Kidney epithelial cell (primary cell): ENCODE results near the gene MGST3. TPM values are rescaled to one million over a fixed set of nuclear protein-coding genes. Genes with fewer than 3 reads are reported as not detected.

ENCODE experiments used
- DNase-seq: peaks from one replicate; pipeline ENCODE4 v3.0.0-alpha.2; 2010; ENCODE audit warnings: low read depth
- H3K27me3 ChIP-seq: 2 replicates; pipeline ENCODE4 v1.6.0; 2011; ENCODE audit warnings: low read length; ENCODE audit not compliant: control insufficient read depth, insufficient read depth
- H3K36me3 ChIP-seq: 2 replicates; pipeline ENCODE4 v1.5.1; 2011; ENCODE audit warnings: low read length; ENCODE audit not compliant: control insufficient read depth, insufficient read depth
- H3K4me3 ChIP-seq: 2 replicates; pipeline ENCODE4 v1.5.1; 2011; ENCODE audit warnings: low read depth, mild to moderate bottlenecking, control low read depth, low read length
- total RNA-seq: library from RNA; depleted of rRNA; stranded (reverse); fragments of >200 nt; gene quantifications from 2 replicates; pipeline ENCODE4 v1.2.3, GENCODE V29; 2015
- TF ChIP-seq, protein P1 (sequence below): IDR thresholded peaks from 2 replicates; pipeline ENCODE4 v1.5.1; 2011; ENCODE audit warnings: mild to moderate bottlenecking, moderate library complexity, low read length, control low read depth, inconsistent platforms; ENCODE audit not compliant: insufficient read depth, poor library complexity, severe bottlenecking

The MGST3 gene
- total RNA-seq, 1 donor from 2014 or later: 122 TPM

DNA sequence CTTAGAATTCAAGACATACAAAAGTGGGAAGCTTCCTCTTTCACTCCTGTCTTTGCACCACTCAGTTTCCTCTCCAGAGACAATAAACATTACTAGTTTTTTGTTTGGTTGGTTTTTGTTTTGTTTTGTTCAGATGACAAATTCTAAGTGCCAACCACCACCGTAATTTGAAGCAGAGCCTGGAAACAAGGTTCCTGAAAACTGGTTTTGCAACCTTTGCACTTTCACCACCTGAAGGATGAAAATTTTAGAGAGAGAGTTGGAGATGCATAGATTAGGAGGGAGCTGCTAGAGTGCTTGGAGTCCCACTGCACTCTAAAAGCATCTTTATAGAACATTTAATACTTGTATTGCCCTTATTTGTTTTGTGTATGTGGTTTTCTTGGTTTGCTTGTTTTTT lies 20.2 kb upstream of the MGST3 start:
- Histone ChIP-seq H3K27me3 (peaks cover 2% of the 10 kb centered on the region), H3K4me3 (no peak overlapping the region), H3K36me3 (no peaks in the 10 kb centered on the region)
- no peak for DNase-seq
- TF ChIP-seq, protein P1, sequence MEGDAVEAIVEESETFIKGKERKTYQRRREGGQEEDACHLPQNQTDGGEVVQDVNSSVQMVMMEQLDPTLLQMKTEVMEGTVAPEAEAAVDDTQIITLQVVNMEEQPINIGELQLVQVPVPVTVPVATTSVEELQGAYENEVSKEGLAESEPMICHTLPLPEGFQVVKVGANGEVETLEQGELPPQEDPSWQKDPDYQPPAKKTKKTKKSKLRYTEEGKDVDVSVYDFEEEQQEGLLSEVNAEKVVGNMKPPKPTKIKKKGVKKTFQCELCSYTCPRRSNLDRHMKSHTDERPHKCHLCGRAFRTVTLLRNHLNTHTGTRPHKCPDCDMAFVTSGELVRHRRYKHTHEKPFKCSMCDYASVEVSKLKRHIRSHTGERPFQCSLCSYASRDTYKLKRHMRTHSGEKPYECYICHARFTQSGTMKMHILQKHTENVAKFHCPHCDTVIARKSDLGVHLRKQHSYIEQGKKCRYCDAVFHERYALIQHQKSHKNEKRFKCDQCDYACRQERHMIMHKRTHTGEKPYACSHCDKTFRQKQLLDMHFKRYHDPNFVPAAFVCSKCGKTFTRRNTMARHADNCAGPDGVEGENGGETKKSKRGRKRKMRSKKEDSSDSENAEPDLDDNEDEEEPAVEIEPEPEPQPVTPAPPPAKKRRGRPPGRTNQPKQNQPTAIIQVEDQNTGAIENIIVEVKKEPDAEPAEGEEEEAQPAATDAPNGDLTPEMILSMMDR: no peak

DNA sequence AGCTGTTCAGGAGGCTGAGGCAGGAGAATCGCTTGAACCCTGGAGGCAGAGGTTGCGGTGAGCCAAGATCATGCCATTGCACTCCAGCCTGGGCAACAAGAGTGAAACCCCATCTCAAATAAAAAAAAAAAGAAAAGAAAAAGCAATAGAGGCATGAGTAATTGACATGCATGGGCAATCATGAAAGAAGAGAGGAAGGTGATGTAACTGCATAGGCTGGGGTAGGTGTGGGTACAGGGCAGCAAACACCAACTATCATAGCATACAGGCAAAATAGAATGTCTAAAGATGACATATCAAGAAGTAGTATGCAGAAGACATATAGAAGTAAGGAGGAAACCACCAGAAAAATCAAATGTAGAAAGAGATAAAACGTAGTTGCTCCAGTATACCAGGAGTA lies 19.0 kb upstream of the MGST3 start:
- peaks cover 10% of the 10 kb centered on the region for H3K27me3 ChIP-seq
- no peaks in the 10 kb centered on the region for H3K36me3 ChIP-seq
- TF ChIP-seq, protein P1: no peak
- no peak for DNase-seq
- H3K4me3 ChIP-seq: no peak overlapping the region

DNA sequence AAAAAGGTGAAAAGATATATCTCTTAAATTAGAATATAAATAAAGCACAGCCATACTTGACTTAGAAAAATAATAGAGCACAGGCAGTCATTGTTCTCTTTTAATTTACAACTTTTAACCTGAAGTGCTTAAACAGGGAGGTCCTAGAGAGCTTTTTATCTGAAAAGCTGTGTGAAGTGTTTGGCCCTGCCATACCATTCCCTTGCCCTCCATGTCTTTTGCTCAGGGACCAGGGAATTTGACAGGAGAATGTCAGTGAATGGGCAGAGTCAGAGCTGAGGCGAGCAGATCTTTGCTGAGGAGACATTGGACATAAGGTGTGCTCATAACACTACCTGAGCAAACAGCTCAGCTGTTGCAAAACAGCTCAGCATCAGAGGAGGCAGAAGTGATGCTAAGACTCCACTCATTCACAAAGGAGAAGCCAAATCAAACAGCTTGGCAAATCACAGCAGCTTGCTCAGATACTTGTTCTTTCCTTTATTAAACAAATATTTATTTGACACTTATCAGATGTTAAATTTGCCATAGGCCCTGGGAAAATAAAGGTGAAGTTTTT lies 14.9 kb upstream of the MGST3 start:
- Histone ChIP-seq H3K4me3 (no peak overlapping the region), H3K36me3 (no peaks in the 10 kb centered on the region)

DNA sequence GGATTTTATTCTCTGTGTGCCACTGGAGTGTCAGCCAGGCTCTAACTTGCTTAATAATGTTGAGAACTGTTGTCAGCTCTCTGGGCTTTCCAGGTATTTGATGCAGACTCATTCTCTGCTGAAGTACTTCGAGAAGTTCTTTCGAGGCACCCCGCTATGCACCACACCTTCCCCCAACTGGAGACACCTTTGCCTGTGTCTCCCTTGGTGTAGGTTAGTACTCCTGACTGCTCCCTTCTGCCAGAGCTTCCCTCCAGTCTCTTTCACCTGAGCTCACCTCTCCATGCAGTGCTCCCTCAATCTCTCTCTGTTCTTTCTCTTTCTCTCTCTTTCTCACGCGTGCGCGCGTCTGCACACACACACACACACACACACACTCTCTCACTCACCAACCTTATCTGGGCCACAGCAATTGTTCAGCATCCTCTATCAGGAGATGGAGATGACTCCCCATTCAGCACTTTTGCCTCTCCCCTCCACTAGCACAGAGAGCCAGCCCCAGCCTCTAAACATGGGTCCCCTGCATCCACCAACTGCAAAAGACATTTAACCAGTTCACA lies 14.0 kb upstream of the MGST3 start:
- Histone ChIP-seq H3K4me3 (no peak overlapping the region), H3K36me3 (no peaks in the 10 kb centered on the region), H3K27me3 (peaks cover 17% of the 10 kb centered on the region)
- TF ChIP-seq, protein P1: no peak
- DNase-seq: no peak

More for the DNA sequence above, 14.9 kb upstream of the MGST3 start:
- no peak for DNase-seq
- peaks cover 17% of the 10 kb centered on the region for H3K27me3 ChIP-seq
- TF ChIP-seq, protein P1: no peak

DNA sequence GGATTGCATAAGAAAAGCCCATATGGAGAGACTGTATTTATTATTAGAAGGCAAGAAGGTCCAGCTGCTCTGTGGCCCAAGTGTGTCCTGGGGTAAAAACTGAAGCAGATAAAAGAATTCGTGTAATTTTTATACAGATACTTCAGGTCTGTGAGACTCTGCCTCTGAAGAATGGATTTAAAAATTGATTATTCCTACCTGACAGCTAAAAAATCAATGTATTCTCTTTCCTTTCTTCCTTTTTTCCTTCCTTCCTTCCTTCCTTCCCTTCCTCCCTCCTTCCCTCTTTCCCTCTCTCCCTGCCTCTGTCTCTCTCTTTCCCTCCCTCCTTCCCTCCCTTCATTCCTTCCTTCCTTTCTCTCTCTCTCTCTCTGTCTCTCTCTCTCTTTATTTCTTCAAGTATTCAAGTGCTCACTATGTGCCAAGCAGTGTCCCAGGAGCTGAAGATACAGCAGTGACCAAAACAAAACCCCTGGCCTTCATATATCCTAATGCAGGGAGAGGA lies 11.3 kb upstream of the MGST3 start:
- Histone ChIP-seq H3K27me3 (peaks cover 17% of the 10 kb centered on the region), H3K36me3 (no peaks in the 10 kb centered on the region), H3K4me3 (no peak overlapping the region)
- DNase-seq: no peak
- TF ChIP-seq, protein P1: no peak

DNA sequence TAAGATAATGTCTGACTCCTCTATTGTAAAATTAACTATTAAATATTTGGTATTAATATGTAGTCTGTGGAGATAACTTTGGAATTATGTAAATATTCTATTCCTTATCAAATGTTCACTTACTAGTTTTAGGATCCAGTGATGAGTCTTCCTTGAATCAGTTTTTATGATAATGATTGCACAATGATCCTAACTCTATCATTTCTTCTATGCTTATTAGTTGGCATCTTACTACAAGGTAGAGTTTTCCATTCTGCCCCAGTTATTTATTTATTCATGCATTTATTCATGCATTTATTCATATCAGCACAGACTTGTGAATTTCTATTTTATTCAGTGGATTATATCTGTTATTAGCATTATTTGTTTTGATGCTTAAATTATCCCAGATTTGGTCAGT lies 7.4 kb upstream of the MGST3 start:
- Histone ChIP-seq H3K36me3 (no peaks in the 10 kb centered on the region), H3K27me3 (no peaks in the 10 kb centered on the region), H3K4me3 (no peak overlapping the region)
- DNase-seq: no peak
- TF ChIP-seq, protein P1: no peak
